ENCODE measurements around the gene NFKBIL1. TPM values are rescaled to one million over a fixed set of nuclear protein-coding genes. Genes with fewer than 3 reads are reported as not detected.
"Not testable (repeated sequence)": the region's sequence is repeated elsewhere in the genome, so short reads cannot be mapped to it uniquely, and the experiment has no call there.

Gene NFKBIL1

DNA sequence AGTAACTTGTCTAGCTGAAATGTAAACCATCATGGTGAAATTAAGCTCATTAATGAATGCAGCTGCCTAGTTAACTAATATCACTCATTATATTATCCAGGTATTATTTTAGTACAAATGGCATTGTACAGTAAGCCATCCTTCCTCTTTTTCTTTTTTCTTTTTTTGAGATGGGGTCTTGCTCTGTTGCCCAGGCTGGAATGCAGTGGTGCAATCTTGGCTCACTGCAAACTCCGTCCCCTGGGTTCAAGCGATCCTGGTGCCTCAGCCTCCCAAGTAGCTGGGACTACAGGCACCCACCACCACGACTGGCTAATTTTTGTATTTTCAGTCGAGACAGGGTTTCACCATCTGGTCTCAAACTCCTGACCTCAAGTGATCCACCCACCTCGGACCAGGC lies 43.3 kb downstream of the NFKBIL1 start:
- H3K4ac ChIP-seq (ENCODE audit: low read depth, low read length); H3K27me3 ChIP-seq (ENCODE audit: insufficient read depth, low read length, poor library complexity); H2AK5ac ChIP-seq (ENCODE audit: low read length); H3K36me3 ChIP-seq (ENCODE audit: control insufficient read depth, insufficient read depth, low read length); H3K9ac ChIP-seq (ENCODE audit: low read length); H3K79me1 ChIP-seq (ENCODE audit: low read length); H3K18ac ChIP-seq (ENCODE audit: low read length); H3K4me1 ChIP-seq (ENCODE audit: control insufficient read depth, low read depth, low read length); DNase-seq; H4K8ac ChIP-seq (ENCODE audit: low read depth, low read length); H3K23ac ChIP-seq (ENCODE audit: low read length); H2BK120ac ChIP-seq (ENCODE audit: low read depth, low read length); H3K56ac ChIP-seq (ENCODE audit: low read length); H3K4me2 ChIP-seq (ENCODE audit: low read length); H2BK15ac ChIP-seq (replicated peaks; ENCODE audit: low read depth); H3K4me3 ChIP-seq (ENCODE audit: low read length); H3K79me2 ChIP-seq (ENCODE audit: control insufficient read depth, insufficient read depth, low read length); H4K5ac ChIP-seq (ENCODE audit: low read length); H2BK5ac ChIP-seq (ENCODE audit: low read length); H3K27ac ChIP-seq (ENCODE audit: low read depth, low read length): not testable (repeated sequence)
- no CpG with 5 or more reads among the region's 5 CpGs for WGBS (ENCODE audit: extremely low coverage, insufficient coverage, low lambda C conversion rate)

DNA sequence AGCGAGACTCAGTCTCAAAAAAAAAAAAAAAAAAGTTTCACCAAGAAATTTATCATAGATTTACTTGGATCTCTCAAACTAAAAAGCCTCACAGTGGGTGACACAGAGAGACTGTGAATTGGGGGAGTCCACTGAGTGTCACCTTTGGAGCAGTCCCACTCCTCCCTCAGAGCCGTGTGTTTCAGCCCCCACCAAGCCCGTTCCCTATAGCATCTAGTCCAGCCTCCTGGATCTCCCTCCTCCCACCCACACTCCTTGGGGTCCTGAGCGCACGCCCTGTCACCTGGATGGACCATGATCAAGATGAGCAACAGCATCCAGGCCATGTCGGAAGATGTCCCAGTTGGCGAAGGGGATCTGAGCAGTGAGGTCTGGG lies 45.0 kb downstream of the NFKBIL1 start:
- Histone ChIP-seq H2BK120ac (ENCODE audit: low read depth, low read length) (no peak overlapping the region), H3K4me2 (ENCODE audit: low read length) (no peak overlapping the region), H2AK5ac (ENCODE audit: low read length) (no peak overlapping the region), H3K27me3 (ENCODE audit: insufficient read depth, low read length, poor library complexity) (no peaks in the 10 kb centered on the region), H3K79me2 (ENCODE audit: control insufficient read depth, insufficient read depth, low read length) (no peaks in the 10 kb centered on the region), H3K18ac (ENCODE audit: low read length) (no peak overlapping the region), H4K8ac (ENCODE audit: low read depth, low read length) (no peak overlapping the region), H3K56ac (ENCODE audit: low read length) (no peak overlapping the region), H3K23ac (ENCODE audit: low read length) (no peak overlapping the region), H4K5ac (ENCODE audit: low read length) (no peak overlapping the region), H3K79me1 (ENCODE audit: low read length) (no peaks in the 10 kb centered on the region), H2BK15ac (replicated peaks; ENCODE audit: low read depth) (no peak overlapping the region), H3K36me3 (ENCODE audit: control insufficient read depth, insufficient read depth, low read length) (no peaks in the 10 kb centered on the region), H2BK5ac (ENCODE audit: low read length) (no peak overlapping the region), H3K4me1 (ENCODE audit: control insufficient read depth, low read depth, low read length) (no peaks in the 10 kb centered on the region), H3K9ac (ENCODE audit: low read length) (no peak overlapping the region), H3K4ac (ENCODE audit: low read depth, low read length) (no peak overlapping the region), H3K4me3 (ENCODE audit: low read length) (no peak overlapping the region), H3K27ac (ENCODE audit: low read depth, low read length) (no peak overlapping the region)
- WGBS (ENCODE audit: extremely low coverage, insufficient coverage, low lambda C conversion rate), result no CpG with 5 or more reads among the region's 7 CpGs
- DNase-seq, result no peak

DNA sequence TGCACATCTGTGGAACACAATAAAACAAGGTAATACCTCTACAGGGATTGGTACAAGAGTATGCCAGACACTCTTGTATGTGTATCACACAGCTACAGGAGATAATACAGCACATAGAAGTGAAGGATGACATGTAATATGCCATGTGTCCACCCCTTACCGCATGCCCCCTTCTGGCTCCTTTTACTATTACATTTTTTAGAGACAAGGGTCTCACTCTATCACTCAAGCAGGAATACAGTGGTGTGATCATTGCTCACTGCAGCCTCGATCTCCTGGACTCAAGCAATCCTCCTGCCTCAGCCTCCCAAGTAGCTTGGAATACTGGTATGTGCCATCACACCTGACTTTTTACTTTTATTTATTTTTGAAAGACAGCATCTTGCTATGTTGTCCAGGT lies 49.6 kb downstream of the NFKBIL1 start:
- H3K9ac ChIP-seq (ENCODE audit: low read length), result no peak overlapping the region
- H2BK15ac ChIP-seq (replicated peaks; ENCODE audit: low read depth), result no peak overlapping the region
- no peak overlapping the region for H3K27ac ChIP-seq (ENCODE audit: low read depth, low read length)
- no peak overlapping the region for H3K4ac ChIP-seq (ENCODE audit: low read depth, low read length)
- no peak overlapping the region for H3K4me2 ChIP-seq (ENCODE audit: low read length)
- no peak for DNase-seq
- H3K36me3 ChIP-seq (ENCODE audit: control insufficient read depth, insufficient read depth, low read length), result no peaks in the 10 kb centered on the region
- H3K79me2 ChIP-seq (ENCODE audit: control insufficient read depth, insufficient read depth, low read length), result no peaks in the 10 kb centered on the region
- no peak overlapping the region for H2BK5ac ChIP-seq (ENCODE audit: low read length)
- no CpG with 5 or more reads among the region's 2 CpGs for WGBS (ENCODE audit: extremely low coverage, insufficient coverage, low lambda C conversion rate)
- no peak overlapping the region for H3K23ac ChIP-seq (ENCODE audit: low read length)
- H3K4me1 ChIP-seq (ENCODE audit: control insufficient read depth, low read depth, low read length), result no peaks in the 10 kb centered on the region
- no peak overlapping the region for H2BK120ac ChIP-seq (ENCODE audit: low read depth, low read length)
- H3K4me3 ChIP-seq (ENCODE audit: low read length), result no peak overlapping the region
- H2AK5ac ChIP-seq (ENCODE audit: low read length), result no peak overlapping the region
- H3K27me3 ChIP-seq (ENCODE audit: insufficient read depth, low read length, poor library complexity), result no peaks in the 10 kb centered on the region
- no peak overlapping the region for H3K56ac ChIP-seq (ENCODE audit: low read length)
- no peaks in the 10 kb centered on the region for H3K79me1 ChIP-seq (ENCODE audit: low read length)
- H3K18ac ChIP-seq (ENCODE audit: low read length), result no peak overlapping the region
- H4K5ac ChIP-seq (ENCODE audit: low read length), result no peak overlapping the region
- no peak overlapping the region for H4K8ac ChIP-seq (ENCODE audit: low read depth, low read length)

DNA sequence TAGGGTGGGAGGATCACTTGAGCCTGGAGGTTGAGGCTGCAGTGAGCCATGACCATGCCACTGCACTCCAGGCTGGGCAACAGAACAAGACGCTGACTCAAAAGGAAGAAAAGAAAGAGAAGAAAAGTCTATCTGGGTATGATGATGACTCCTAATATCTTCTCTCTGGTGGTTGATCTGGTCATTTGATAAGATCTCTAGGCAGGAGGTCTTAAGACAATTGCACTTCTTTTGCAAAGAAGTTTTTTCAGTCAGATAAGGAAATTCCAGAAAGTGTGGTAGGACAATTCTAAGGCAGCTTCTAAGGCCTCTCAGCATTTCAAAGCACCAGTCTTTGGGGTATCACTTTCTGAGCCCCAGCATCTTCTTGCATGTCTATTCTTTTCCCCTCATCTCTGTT lies 59.9 kb downstream of the NFKBIL1 start:
- WGBS (ENCODE audit: extremely low coverage, insufficient coverage, low lambda C conversion rate), result no CpG with 5 or more reads among the region's 1 CpG
- Histone ChIP-seq H2BK5ac (ENCODE audit: low read length) (no peak overlapping the region), H3K36me3 (ENCODE audit: control insufficient read depth, insufficient read depth, low read length) (no peaks in the 10 kb centered on the region), H3K4me1 (ENCODE audit: control insufficient read depth, low read depth, low read length) (peaks cover 2% of the 10 kb centered on the region), H2BK15ac (replicated peaks; ENCODE audit: low read depth) (no peak overlapping the region), H3K27me3 (ENCODE audit: insufficient read depth, low read length, poor library complexity) (no peaks in the 10 kb centered on the region), H4K5ac (ENCODE audit: low read length) (no peak overlapping the region), H3K4me3 (ENCODE audit: low read length) (no peak overlapping the region), H2BK120ac (ENCODE audit: low read depth, low read length) (no peak overlapping the region), H3K79me1 (ENCODE audit: low read length) (no peaks in the 10 kb centered on the region), H3K27ac (ENCODE audit: low read depth, low read length) (no peak overlapping the region), H3K9ac (ENCODE audit: low read length) (no peak overlapping the region), H4K8ac (ENCODE audit: low read depth, low read length) (no peak overlapping the region), H2AK5ac (ENCODE audit: low read length) (no peak overlapping the region), H3K4ac (ENCODE audit: low read depth, low read length) (no peak overlapping the region), H3K56ac (ENCODE audit: low read length) (no peak overlapping the region), H3K4me2 (ENCODE audit: low read length) (no peak overlapping the region), H3K79me2 (ENCODE audit: control insufficient read depth, insufficient read depth, low read length) (no peaks in the 10 kb centered on the region), H3K23ac (ENCODE audit: low read length) (no peak overlapping the region), H3K18ac (ENCODE audit: low read length) (no peak overlapping the region)
- peak; percentile 68 for DNase-seq

Small RNA genes within 50 kb of the gene (small RNA-seq; reads per million reads assigned to genes)
- gene AL663061.1 (ENCODE audit: insufficient read depth) (not detected), gene SNORD117 (ENCODE audit: insufficient read depth) (96.0 reads per million, percentile 96 among the genes with 10 or more reads in this experiment), gene SNORD84 (ENCODE audit: insufficient read depth) (not detected)
